RWPE1 (cell line): ENCODE data around the gene WDR91.

Experiments
- CTCF ChIA-PET: fragments of 350-600 bp; sonication (Branson Sonifier 250); formaldehyde crosslinking; extraction: SDS; loops from one replicate; lab custom pipeline; 2021; lab: Yijun Ruan, JAX
- POLR2A ChIA-PET: fragments of 400-600 bp; formaldehyde crosslinking; extraction: SDS; loops from one replicate; lab custom pipeline; 2020; ENCODE audit warnings: antibody characterized with exemption; ENCODE audit not compliant: low non-redundant PET; lab: Yijun Ruan, JAX
- DNase-seq: peaks from one replicate; pipeline ENCODE4 v3.0.0; 2012; ENCODE audit warnings: low spot score
- H3K27ac ChIP-seq: fragments of 450-650 bp; 2 replicates; pipeline ENCODE4 v1.5.1; 2017
- TF ChIP-seq, protein P1 (sequence below): fragments of 450-650 bp; conservative IDR thresholded peaks from 2 replicates; pipeline ENCODE4 v1.5.1; 2017; ENCODE audit warnings: low read depth, mild to moderate bottlenecking

WDR91 gene

DNA sequence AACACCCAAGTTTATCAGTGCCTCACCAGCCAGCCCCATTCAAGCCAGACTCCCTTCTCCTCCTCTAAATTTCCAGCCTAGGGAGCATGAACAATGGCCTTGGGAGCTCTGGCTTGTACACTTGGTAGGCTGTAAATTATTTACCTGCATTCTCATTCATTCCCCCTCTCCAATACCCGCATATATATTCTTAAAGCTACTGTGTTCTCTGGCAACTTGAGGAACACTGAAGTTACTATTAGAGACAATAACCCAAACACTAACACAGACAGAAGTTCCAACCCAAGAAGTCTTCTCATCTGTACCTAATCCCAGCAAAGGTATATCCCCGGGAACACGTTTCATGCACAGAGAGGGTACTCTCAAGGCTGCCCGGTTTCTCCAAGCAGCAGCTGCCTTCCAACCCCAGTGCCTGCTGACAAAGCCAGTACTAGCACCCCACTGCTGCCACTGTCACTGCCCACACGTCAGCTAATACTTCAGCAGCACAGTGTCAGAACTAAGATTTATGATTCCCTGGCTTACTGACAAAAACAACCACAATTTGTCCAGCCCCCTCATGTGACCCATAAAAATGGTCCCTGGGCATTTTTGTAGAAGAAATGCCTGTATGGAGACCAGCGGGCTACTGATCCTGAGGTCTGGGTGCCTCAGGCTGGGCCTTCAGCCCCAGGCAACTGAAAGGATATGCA, 3.1 kb downstream of the WDR91 start:
- DNase-seq = no peak
- POLR2A ChIA-PET = no interaction called here
- TF ChIP-seq, protein P1, sequence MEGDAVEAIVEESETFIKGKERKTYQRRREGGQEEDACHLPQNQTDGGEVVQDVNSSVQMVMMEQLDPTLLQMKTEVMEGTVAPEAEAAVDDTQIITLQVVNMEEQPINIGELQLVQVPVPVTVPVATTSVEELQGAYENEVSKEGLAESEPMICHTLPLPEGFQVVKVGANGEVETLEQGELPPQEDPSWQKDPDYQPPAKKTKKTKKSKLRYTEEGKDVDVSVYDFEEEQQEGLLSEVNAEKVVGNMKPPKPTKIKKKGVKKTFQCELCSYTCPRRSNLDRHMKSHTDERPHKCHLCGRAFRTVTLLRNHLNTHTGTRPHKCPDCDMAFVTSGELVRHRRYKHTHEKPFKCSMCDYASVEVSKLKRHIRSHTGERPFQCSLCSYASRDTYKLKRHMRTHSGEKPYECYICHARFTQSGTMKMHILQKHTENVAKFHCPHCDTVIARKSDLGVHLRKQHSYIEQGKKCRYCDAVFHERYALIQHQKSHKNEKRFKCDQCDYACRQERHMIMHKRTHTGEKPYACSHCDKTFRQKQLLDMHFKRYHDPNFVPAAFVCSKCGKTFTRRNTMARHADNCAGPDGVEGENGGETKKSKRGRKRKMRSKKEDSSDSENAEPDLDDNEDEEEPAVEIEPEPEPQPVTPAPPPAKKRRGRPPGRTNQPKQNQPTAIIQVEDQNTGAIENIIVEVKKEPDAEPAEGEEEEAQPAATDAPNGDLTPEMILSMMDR = no peak
- 0 out of 2 replicates have a peak overlapping the region, but pooled peaks have one; percentile 16 for H3K27ac ChIP-seq
- CTCF ChIA-PET = no interaction called here

DNA sequence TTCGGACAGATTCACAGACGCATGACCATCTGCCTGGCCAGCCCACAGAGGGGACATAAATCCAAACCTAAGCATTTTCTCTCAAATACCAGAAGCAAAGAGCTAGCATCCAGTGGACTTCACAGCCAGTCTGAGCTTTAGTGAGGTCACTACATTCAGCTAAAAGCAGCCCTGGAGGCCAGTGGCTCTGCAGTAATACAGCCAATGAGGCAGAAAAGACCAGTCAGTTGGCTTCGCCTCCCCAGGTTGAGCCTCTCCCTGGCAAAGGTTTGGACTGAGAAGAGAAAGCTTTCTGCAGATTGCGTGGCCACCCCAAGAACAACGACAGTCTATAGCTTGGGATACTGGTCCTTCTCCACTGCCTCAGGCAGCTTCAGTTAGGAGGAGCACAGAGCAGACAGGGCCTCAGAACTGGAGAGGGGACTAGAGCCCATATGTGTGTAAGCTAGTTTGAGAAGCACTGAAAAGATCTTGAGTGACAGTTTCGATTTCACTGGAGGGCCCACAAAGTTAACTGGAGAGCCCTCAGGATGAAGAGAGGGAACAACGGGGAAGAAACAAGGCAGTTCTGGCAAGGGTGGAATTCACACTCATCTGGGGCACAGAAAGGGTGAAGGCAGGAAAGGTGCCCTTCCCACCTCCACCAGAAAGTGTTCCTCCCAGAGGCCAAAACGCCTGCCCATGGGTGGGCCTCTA, 3.8 kb downstream of the WDR91 start:
- ChIA-PET POLR2A (no interaction called here), CTCF (no interaction called here)
- TF ChIP-seq, protein P1 = no peak
- no peak overlapping the region for H3K27ac ChIP-seq
- no peak for DNase-seq

DNA sequence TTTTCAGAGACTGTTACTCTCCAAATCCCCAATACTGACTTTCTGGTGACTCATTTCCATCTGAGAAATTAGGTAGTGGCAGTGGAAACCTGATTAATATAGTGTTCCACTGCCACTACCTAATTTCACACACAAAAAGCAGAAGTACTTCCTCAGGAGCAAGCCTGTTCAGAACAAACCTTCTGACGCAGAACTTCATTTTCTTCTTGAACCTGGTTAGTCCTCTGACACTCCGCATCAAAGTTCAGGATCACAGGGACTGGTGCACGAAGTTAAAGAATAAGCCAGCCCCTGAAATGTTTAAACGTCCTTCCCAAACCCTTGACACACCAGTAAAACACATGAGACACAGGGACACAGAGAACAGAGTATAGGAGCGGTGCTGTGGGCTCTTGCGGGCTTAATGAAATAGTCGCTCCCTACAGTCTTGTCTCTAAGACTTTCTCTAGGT, 4.4 kb downstream of the WDR91 start:
- ChIA-PET CTCF (no interaction called here), POLR2A (no interaction called here)
- TF ChIP-seq, protein P1 = no peak
- no peak for DNase-seq
- no peak overlapping the region for H3K27ac ChIP-seq

DNA sequence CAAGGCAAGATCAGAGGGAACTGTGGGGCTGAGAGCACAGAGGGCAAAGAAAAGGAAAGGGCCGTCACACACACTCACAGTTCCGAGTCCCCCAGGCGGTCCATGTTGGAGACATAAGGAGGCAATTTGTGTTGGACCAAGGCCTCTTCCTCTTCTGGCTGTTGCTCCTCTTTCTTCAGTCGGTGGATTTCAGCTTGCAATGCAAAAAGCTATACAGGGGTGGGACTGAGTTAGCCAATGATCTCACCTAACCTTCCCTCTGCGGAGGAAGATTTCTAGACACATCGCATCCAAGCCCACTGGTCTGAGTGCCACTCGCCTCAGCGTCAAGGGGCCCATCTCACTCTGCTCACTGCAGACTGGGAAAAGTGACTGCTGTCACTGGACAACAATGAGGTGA, 5.5 kb downstream of the WDR91 start:
- CTCF ChIA-PET = no interaction called here
- POLR2A ChIA-PET = no interaction called here
- DNase-seq = no peak
- H3K27ac ChIP-seq = no peak overlapping the region
- TF ChIP-seq, protein P1 = no peak

DNA sequence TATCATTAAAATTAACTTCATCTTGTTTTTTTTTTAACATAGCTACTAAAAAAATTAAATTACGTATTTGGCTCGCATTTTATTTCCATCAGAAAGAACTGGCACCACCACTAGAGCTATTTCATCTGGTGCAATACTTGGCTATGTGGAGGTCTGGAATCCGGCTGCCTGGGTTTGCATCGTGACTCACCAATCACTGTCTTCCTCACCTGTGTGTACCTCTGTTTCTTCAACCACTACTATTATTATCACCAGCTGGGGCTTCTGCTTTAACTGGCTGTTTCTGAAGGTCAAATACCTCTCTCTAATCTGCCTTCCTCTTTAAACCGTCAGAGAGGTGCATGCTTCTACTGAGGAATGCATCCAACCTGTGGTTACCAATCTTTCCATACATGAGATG, 6.5 kb downstream of the WDR91 start:
- ChIA-PET POLR2A (no interaction called here), CTCF (interaction anchor here (0.7 kb wide), 1 partner anchor 1173 kb away, joined by 3 read pairs; no protein-coding TSS in a partner anchor)
- TF ChIP-seq, protein P1 = no peak
- DNase-seq = peak; percentile 28
- no peak overlapping the region for H3K27ac ChIP-seq

DNA sequence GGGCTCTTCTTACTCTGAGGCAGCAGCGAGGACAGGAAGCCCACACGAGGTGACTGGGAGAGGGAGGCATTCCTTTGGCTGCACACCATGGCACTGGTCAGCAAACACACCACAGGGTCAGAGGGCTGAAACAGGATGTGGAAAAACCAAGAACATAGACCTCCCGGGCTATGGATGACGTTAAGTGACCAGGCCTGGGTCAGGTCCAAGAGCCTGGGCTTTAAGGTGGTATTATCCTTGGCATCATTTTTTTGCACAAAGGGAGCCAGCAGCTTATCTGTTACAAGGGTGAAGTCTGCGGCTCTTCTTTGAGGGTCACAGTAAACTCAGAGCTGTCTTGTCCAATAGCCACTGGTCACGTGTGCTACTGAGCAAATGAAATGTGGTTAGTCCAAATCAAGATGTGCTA, 7.0 kb downstream of the WDR91 start:
- 0 out of 2 replicates have a peak overlapping the region, but pooled peaks have one; percentile 7 for H3K27ac ChIP-seq
- DNase-seq = no peak
- TF ChIP-seq, protein P1 = no peak
- POLR2A ChIA-PET = no interaction called here
- CTCF ChIA-PET = interaction anchor here (0.7 kb wide), 1 partner anchor 1173 kb away, joined by 3 read pairs; no protein-coding TSS in a partner anchor
